HepG2 (cell line): ENCODE measurements around the gene ANTKMT. TPM values are rescaled to one million over a fixed set of nuclear protein-coding genes. Genes with fewer than 3 reads are reported as not detected.

ENCODE experiments used
- AKNA ChIP-seq: sonication (generic); formaldehyde crosslinking; IDR thresholded peaks from 2 replicates; pipeline ENCODE4 v1.4.0; 2020; ENCODE audit warnings: missing genetic modification reagents, borderline replicate concordance
- FOXK1 ChIP-seq: sonication (generic); formaldehyde crosslinking; IDR thresholded peaks from 2 replicates; pipeline ENCODE4 v1.4.0; 2020; ENCODE audit warnings: low read depth, missing genetic modification reagents, borderline replicate concordance
- GATAD2A ChIP-seq: IDR thresholded peaks from 2 replicates; pipeline ENCODE4 v1.6.1; 2016
- HES4 ChIP-seq: sonication (generic); formaldehyde crosslinking; IDR thresholded peaks from 2 replicates; pipeline ENCODE4 v1.9.0; 2021; ENCODE audit warnings: mild to moderate bottlenecking, missing genetic modification reagents, borderline replicate concordance
- LBX2 ChIP-seq: sonication (generic); formaldehyde crosslinking; IDR thresholded peaks from 2 replicates; pipeline ENCODE4 v1.5.0; 2020; ENCODE audit warnings: missing genetic modification reagents, mild to moderate bottlenecking, borderline replicate concordance
- MXD3 ChIP-seq: IDR thresholded peaks from 2 replicates; pipeline ENCODE4 v1.6.1; 2016; ENCODE audit warnings: mild to moderate bottlenecking, missing biosample characterization, missing genetic modification reagents
- SAP130 ChIP-seq: IDR thresholded peaks from 2 replicates; pipeline ENCODE4 v1.6.1; 2016; ENCODE audit warnings: low read depth
- ZBTB39 ChIP-seq: sonication (generic); formaldehyde crosslinking; IDR thresholded peaks from 2 replicates; pipeline ENCODE4 v1.5.0; 2020; ENCODE audit warnings: missing genetic modification reagents
- ZBTB43 ChIP-seq: sonication (generic); formaldehyde crosslinking; conservative IDR thresholded peaks from 2 replicates; pipeline ENCODE4 v1.4.0; 2020; ENCODE audit warnings: missing genetic modification reagents
- ZNF432 ChIP-seq: sonication (generic); formaldehyde crosslinking; IDR thresholded peaks from 2 replicates; pipeline ENCODE4 v1.5.0; 2020; ENCODE audit warnings: missing genetic modification reagents, mild to moderate bottlenecking, borderline replicate concordance
- ZNF574 ChIP-seq: sonication (generic); formaldehyde crosslinking; IDR thresholded peaks from 2 replicates; pipeline ENCODE4 v1.4.0; 2020; ENCODE audit warnings: missing genetic modification reagents
- ZNF766 ChIP-seq: sonication (generic); formaldehyde crosslinking; IDR thresholded peaks from 2 replicates; pipeline ENCODE4 v1.5.0; 2020; ENCODE audit warnings: missing genetic modification reagents, borderline replicate concordance
- ZUFSP ChIP-seq: sonication (generic); formaldehyde crosslinking; IDR thresholded peaks from 2 replicates; pipeline ENCODE4 v1.9.0; 2021; ENCODE audit warnings: missing genetic modification reagents, mild to moderate bottlenecking, borderline replicate concordance
- polyA plus RNA-seq, 8 experiments: library from polyadenylated mRNA; depleted of rRNA in 3 of 8; stranded (reverse) in 7 of 8; unstranded in 1 of 8; fragments of >200 nt; fragmentation: Illumina TruSeq in 4 of 8; extraction: Trizol in 4 of 8; gene quantifications; 2 replicates each; pipeline versions ENCODE4 v1.2.1 to v1.2.3, GENCODE V29; 2011 to 2016; ENCODE audit warnings: low read depth in 4 of 8, missing spikeins in 1 of 8, mixed read lengths in 1 of 8; ENCODE audit not compliant: insufficient read depth in 1 of 8
- total RNA-seq, 5 experiments: library from RNA; depleted of rRNA; stranded (reverse); fragments of >200 nt; fragmentation: Illumina TruSeq; extraction: Trizol; gene quantifications; 2 replicates each; pipeline ENCODE4 v1.2.3, GENCODE V29; 2016; ENCODE audit warnings: low read depth in 1 of 5

The ANTKMT gene
- total and polyA plus RNA-seq, 2 of the 13 experiments (the other 11 are each of a cell fraction or from before 2014, with no cell fraction given) = 7.5 to 47.8 TPM

- TF ChIP-seq ZNF574 (CRISPR knock-in tag) (peak; percentile 91), GATAD2A (CRISPR knock-in tag) (no peak), ZBTB39 (CRISPR knock-in tag) (0 out of 2 replicates have a peak, but pooled peaks have one; percentile 3), ZNF766 (0 out of 2 replicates have a peak, but pooled peaks have one; percentile 84), FOXK1 (CRISPR knock-in tag) (peak; percentile 19; the same call in 1 of the 2 replicates), MXD3 (CRISPR knock-in tag) (peak; percentile 65), AKNA (CRISPR knock-in tag) (no peak), ZUFSP (no peak), HES4 (CRISPR knock-in tag) (peak; percentile 91), SAP130 (CRISPR knock-in tag) (peak; percentile 77), LBX2 (CRISPR knock-in tag) (peak; percentile 59; the same call in 1 of the 2 replicates), ZBTB43 (peak; percentile 43; the same call in 1 of the 2 replicates), ZNF432 (CRISPR knock-in tag) (no peak)
These were observed at the start of gene ANTKMT (continued) for GRCh38 chr16:720990-721764.
